A673 (cell line): Measurements from ENCODE around the gene NHLRC2. TPM values are rescaled to one million over a fixed set of nuclear protein-coding genes. Genes with fewer than 3 reads are reported as not detected.
"Not testable (repeated sequence)": the region's sequence is repeated elsewhere in the genome, so short reads cannot be mapped to it uniquely, and the experiment has no call there.

Experiments
- BruUV-seq: library from RNA; stranded (reverse); fragments of 400-500 nt; replicated peaks from 2 replicates; lab custom pipeline; 2021; lab: Mats Ljungman, UMichigan
- CTCF ChIA-PET: fragments of 300-600 bp; sonication (Branson Sonifier 250); formaldehyde crosslinking; loops from one replicate; lab custom pipeline; 2022; ENCODE audit warnings: antibody characterized with exemption; lab: Charles Lee
- POLR2A ChIA-PET: fragments of 300-600 bp; sonication (Branson Sonifier 250); formaldehyde crosslinking; loops from one replicate; lab custom pipeline; 2022; ENCODE audit warnings: antibody characterized with exemption; ENCODE audit not compliant: low non-redundant PET; lab: Charles Lee
- DNase-seq: peaks from one replicate; pipeline ENCODE4 v3.0.0-alpha.2; 2015; ENCODE audit warnings: low spot score
- H3K27ac ChIP-seq: fragments of 200-600 bp; sonication (generic); 2 replicates; pipeline ENCODE4 v1.5.1; 2016; ENCODE audit warnings: mixed run types, low read depth, mild to moderate bottlenecking, mixed read lengths, antibody characterized with exemption, low read length; ENCODE audit not compliant: poor library complexity, severe bottlenecking
- H3K27me3 ChIP-seq: fragments of 200-600 bp; sonication (generic); replicated peaks from 2 replicates; pipeline ENCODE4 v1.6.1; 2017; ENCODE audit warnings: mixed run types, low read depth, mild to moderate bottlenecking, mixed read lengths, antibody characterized with exemption, low read length; ENCODE audit not compliant: insufficient read depth, poor library complexity
- H3K36me3 ChIP-seq: fragments of 200-600 bp; sonication (generic); 2 replicates; pipeline ENCODE4 v1.6.1; 2016; ENCODE audit warnings: mixed run types, mild to moderate bottlenecking, mixed read lengths, antibody characterized with exemption, low read length; ENCODE audit not compliant: insufficient read depth, poor library complexity, severe bottlenecking
- H3K4me1 ChIP-seq: fragments of 200-600 bp; sonication (generic); 2 replicates; pipeline ENCODE4 v1.6.1; 2017; ENCODE audit warnings: mixed run types, mild to moderate bottlenecking, mixed read lengths, antibody characterized with exemption, low read length; ENCODE audit not compliant: insufficient read depth, poor library complexity, severe bottlenecking
- H3K4me3 ChIP-seq: fragments of 200-600 bp; sonication (generic); 2 replicates; pipeline ENCODE4 v1.5.1; 2016; ENCODE audit warnings: low read depth, mixed run types, mild to moderate bottlenecking, mixed read lengths, low read length; ENCODE audit not compliant: poor library complexity, severe bottlenecking
- H3K9me3 ChIP-seq: fragments of 200-600 bp; sonication (generic); 2 replicates; pipeline ENCODE4 v1.6.1; 2016; ENCODE audit warnings: mixed run types, low read depth, mild to moderate bottlenecking, mixed read lengths, antibody characterized with exemption, low read length; ENCODE audit not compliant: poor library complexity, severe bottlenecking
- CTCF ChIP-seq: fragments of 300-800, 200-600 bp; sonication (generic); conservative IDR thresholded peaks from 2 replicates; pipeline ENCODE4 v1.5.1; 2017; ENCODE audit warnings: low read depth, mild to moderate bottlenecking, antibody characterized with exemption, low read length, moderate library complexity, mixed read lengths
- EZH2 ChIP-seq: fragments of 200-600 bp; sonication (generic); IDR thresholded peaks from 2 replicates; pipeline ENCODE4 v1.6.1; 2017; ENCODE audit warnings: borderline replicate concordance, low read depth, mild to moderate bottlenecking, mixed read lengths, antibody characterized with exemption, low read length; ENCODE audit not compliant: poor library complexity, severe bottlenecking
- intact Hi-C: fragments of 100-400 bp; cut with micrococcal nuclease; formaldehyde crosslinking; loops from one replicate; pipeline ENCODE4 v1.10.0; 2022; ENCODE audit not compliant: unreplicated experiment
- total RNA-seq: library from RNA; stranded (reverse); gene quantifications from 2 replicates; pipeline ENCODE4 v1.2.3, GENCODE V29; 2021

The NHLRC2 gene
- total RNA-seq, 1 experiment from 2014 or later = 49.7 TPM

- Histone ChIP-seq H3K27ac (no peak overlapping the region), H3K9me3 (no peaks in the 10 kb centered on the region), H3K36me3 (no peaks in the 10 kb centered on the region), H3K4me3 (no peak overlapping the region), H3K27me3 (no peaks in the 10 kb centered on the region), H3K4me1 (no peaks in the 10 kb centered on the region)
- POLR2A ChIA-PET = no interaction called here
- no peak for TF ChIP-seq EZH2
- TF ChIP-seq CTCF = no peak
- CTCF ChIA-PET = no interaction called here
- DNase-seq = no peak
- BruUV-seq = no TSS peak
- intact Hi-C loops = no loop called here
These were observed 31.1 kb upstream of the NHLRC2 start for GRCh38 chr10:113823389-113823788.

- ChIA-PET CTCF (no interaction called here), POLR2A (no interaction called here)
- no peak for TF ChIP-seq CTCF
- TF ChIP-seq EZH2 = no peak
These were observed 28.7 kb upstream of the NHLRC2 start for GRCh38 chr10:113825791-113826190.

GRCh38 chr10:113828567-113828966, 25.9 kb upstream of the NHLRC2 start:
- BruUV-seq, H3K27ac ChIP-seq, intact Hi-C loops: not testable (repeated sequence)

More at GRCh38 chr10:113825791-113826190, 28.7 kb upstream of the NHLRC2 start:
- Histone ChIP-seq H3K27ac (no peak overlapping the region), H3K36me3 (no peaks in the 10 kb centered on the region), H3K27me3 (no peaks in the 10 kb centered on the region), H3K9me3 (no peaks in the 10 kb centered on the region), H3K4me1 (peaks cover 2% of the 10 kb centered on the region), H3K4me3 (no peak overlapping the region)
- intact Hi-C loops = no loop called here
- no peak for DNase-seq
- no TSS peak for BruUV-seq

GRCh38 chr10:113842171-113842570, 12.3 kb upstream of the NHLRC2 start:
- TF ChIP-seq CTCF = no peak
- TF ChIP-seq EZH2 = no peak
- peaks cover 82% of the 10 kb centered on the region for H3K36me3 ChIP-seq
- no peak overlapping the region for H3K4me3 ChIP-seq
- ChIA-PET POLR2A (no interaction called here), CTCF (no interaction called here)
- peaks cover 52% of the 10 kb centered on the region for H3K4me1 ChIP-seq
- H3K27ac ChIP-seq = no peak overlapping the region
- no peaks in the 10 kb centered on the region for H3K27me3 ChIP-seq
- BruUV-seq = no TSS peak
- H3K9me3 ChIP-seq = no peaks in the 10 kb centered on the region
- DNase-seq = no peak
- intact Hi-C loops = no loop called here

More at GRCh38 chr10:113828567-113828966, 25.9 kb upstream of the NHLRC2 start:
- CTCF ChIA-PET, H3K9me3 ChIP-seq, POLR2A ChIA-PET, H3K4me3 ChIP-seq, H3K27me3 ChIP-seq, H3K36me3 ChIP-seq, H3K4me1 ChIP-seq: not testable (repeated sequence)
- DNase-seq = peak; percentile 60
